Renal cortical epithelial cell (primary cell): ENCODE results near the gene TIGD7. TPM values are rescaled to one million over a fixed set of nuclear protein-coding genes. Genes with fewer than 3 reads are reported as not detected.

Source experiments
- total RNA-seq: library from RNA; depleted of rRNA; stranded (reverse); fragments of >200 nt; gene quantifications from 2 replicates; pipeline ENCODE4 v1.2.3, GENCODE V29; 2014

The TIGD7 gene
- total RNA-seq, 1 donor from 2014 or later = 4.9 TPM

Other genes starting within 250 kb of the TIGD7 start
- gene IL32, start 239.8 kb downstream of the TIGD7 start, total RNA-seq = 261 and 520 TPM in 2 replicates
- gene ZSCAN10, start 206.1 kb downstream of the TIGD7 start, total RNA-seq = not detected in 2 replicates
- 15.2 and 20.5 TPM in 2 replicates for gene ZNF205, start 192.8 kb downstream of the TIGD7 start, total RNA-seq
- 6.1 and 19.3 TPM in 2 replicates for gene ZNF213, start 170.4 kb downstream of the TIGD7 start, total RNA-seq
- gene OR1F1, start 117.2 kb downstream of the TIGD7 start, total RNA-seq = not detected in 2 replicates
- 13.4 and 13.7 TPM in 2 replicates for gene ZNF200, start 70.3 kb downstream of the TIGD7 start, total RNA-seq
- gene MEFV, start 48.8 kb downstream of the TIGD7 start, total RNA-seq = 0.10 TPM in 1 of 2 replicates, not detected in the other
- 52.7 and 59.0 TPM in 2 replicates for gene ZNF263, start 21.9 kb downstream of the TIGD7 start, total RNA-seq
- 8.5 and 28.2 TPM in 2 replicates for gene ZNF75A, start 67 bp upstream of the TIGD7 start, total RNA-seq
- gene OR2C1, start 50.5 kb upstream of the TIGD7 start, total RNA-seq = 0.15 TPM in 1 of 2 replicates, not detected in the other
- gene ZSCAN32, start 95.6 kb upstream of the TIGD7 start, total RNA-seq = 20.5 and 20.7 TPM in 2 replicates
- 2.8 and 7.0 TPM in 2 replicates for gene ZNF174, start 95.8 kb upstream of the TIGD7 start, total RNA-seq
- gene ZNF597, start 138.1 kb upstream of the TIGD7 start, total RNA-seq = 3.0 and 3.3 TPM in 2 replicates
- gene NAA60, start 138.2 kb upstream of the TIGD7 start, total RNA-seq = 6.4 and 34.9 TPM in 2 replicates
- not detected in 2 replicates for gene C16orf90, start 190.1 kb upstream of the TIGD7 start, total RNA-seq
- 10.1 and 49.9 TPM in 2 replicates for gene CLUAP1, start 195.6 kb upstream of the TIGD7 start, total RNA-seq